Smooth muscle cell (in vitro differentiated cells): ENCODE results near the gene LRCOL1. TPM values are rescaled to one million over a fixed set of nuclear protein-coding genes. Genes with fewer than 3 reads are reported as not detected.

Experiments
- DNase-seq: peaks from one replicate; lab custom pipeline; 2025; ENCODE audit not compliant: unreplicated experiment; lab: John Stamatoyannopoulos, UW
- H2AFZ ChIP-seq: fragments of 200-600 bp; sonication (generic); 2 replicates; pipeline ENCODE4 v1.6.0; 2016; ENCODE audit warnings: antibody characterized with exemption, low read depth, mild to moderate bottlenecking
- H3F3A ChIP-seq: fragments of 200-600 bp; sonication (generic); 2 replicates; pipeline ENCODE4 v1.6.0; 2017; ENCODE audit warnings: antibody characterized with exemption, low read depth
- H3K27ac ChIP-seq: fragments of 200-600 bp; sonication (generic); 2 replicates; pipeline ENCODE4 v1.5.1; 2016; ENCODE audit warnings: low read depth, mild to moderate bottlenecking
- H3K27me3 ChIP-seq: fragments of 200-600 bp; sonication (generic); 2 replicates; pipeline ENCODE4 v1.6.1; 2016; ENCODE audit warnings: low read depth, mild to moderate bottlenecking
- H3K36me3 ChIP-seq: fragments of 200-600 bp; sonication (generic); 2 replicates; pipeline ENCODE4 v1.5.1; 2016; ENCODE audit warnings: low read depth
- H3K4me1 ChIP-seq: fragments of 200-600 bp; sonication (generic); 2 replicates; pipeline ENCODE4 v1.5.1; 2016; ENCODE audit warnings: low read depth
- H3K4me2 ChIP-seq: fragments of 200-600 bp; sonication (generic); 2 replicates; pipeline ENCODE4 v1.6.0; 2016; ENCODE audit warnings: mild to moderate bottlenecking
- H3K4me3 ChIP-seq: fragments of 200-600 bp; sonication (generic); 2 replicates; pipeline ENCODE4 v1.5.1; 2016; ENCODE audit warnings: mild to moderate bottlenecking
- H3K79me2 ChIP-seq: fragments of 200-600 bp; sonication (generic); 2 replicates; pipeline ENCODE4 v1.6.0; 2016; ENCODE audit warnings: low read depth, mild to moderate bottlenecking
- H3K9ac ChIP-seq: fragments of 200-600 bp; sonication (generic); 2 replicates; pipeline ENCODE4 v1.6.0; 2016; ENCODE audit warnings: low read depth
- H3K9me3 ChIP-seq: fragments of 200-600 bp; sonication (generic); replicated peaks from 2 replicates; pipeline ENCODE4 v1.5.1; 2016; ENCODE audit warnings: low read depth
- H4K20me1 ChIP-seq: fragments of 200-600 bp; sonication (generic); 2 replicates; pipeline ENCODE4 v1.6.0; 2016; ENCODE audit warnings: low read depth
- CTCF ChIP-seq: fragments of 200-600 bp; sonication (generic); IDR thresholded peaks from 2 replicates; pipeline ENCODE4 v1.5.1; 2017; ENCODE audit warnings: borderline replicate concordance, mild to moderate bottlenecking, antibody characterized with exemption; ENCODE audit not compliant: insufficient read depth, poor library complexity, severe bottlenecking
- WGBS: methylation state at CpG from one replicate; pipeline ENCODE4 v1.1.7; 2016; ENCODE audit warnings: low lambda C conversion rate; 5-methylcytosine and 5-hydroxymethylcytosine counted together
- polyA plus RNA-seq: library from polyadenylated mRNA; unstranded; fragments of >200 nt; fragmentation: Nextera tagmentation; extraction: Ambion mirVana; gene quantifications from 2 replicates; pipeline ENCODE4 v1.2.1, GENCODE V29; 2016
- total RNA-seq: library from RNA; depleted of rRNA; stranded (reverse); fragments of >200 nt; gene quantifications from 2 replicates; pipeline ENCODE4 v1.2.3, GENCODE V29; 2014

The LRCOL1 gene
- total and polyA plus RNA-seq, 2 experiments from 2014 or later = not detected

- Histone ChIP-seq H3K4me3 (no peak overlapping the region), H3K4me1 (no peaks in the 10 kb centered on the region), H3K36me3 (peaks cover under 1% of the 10 kb centered on the region), H3K9me3 (no peaks in the 10 kb centered on the region), H3K79me2 (no peaks in the 10 kb centered on the region), H3F3A (peaks cover 4% of the 10 kb centered on the region), H2AFZ (no peak overlapping the region), H3K4me2 (no peak overlapping the region), H4K20me1 (peaks cover 3% of the 10 kb centered on the region), H3K27me3 (no peaks in the 10 kb centered on the region), H3K9ac (no peak overlapping the region), H3K27ac (no peak overlapping the region)
- no peak for DNase-seq
- WGBS = 97% methylated on average over 22 of the region's 24 CpGs
- no peak for TF ChIP-seq CTCF
Measured at GRCh38 chr12:132625731-132626430, 15.5 kb upstream of the LRCOL1 start.

GRCh38 chr12:132624910-132625630 is 14.7 kb upstream of the LRCOL1 start:
- no peak overlapping the region for H3K27ac ChIP-seq
- no peaks in the 10 kb centered on the region for H3K79me2 ChIP-seq
- no peaks in the 10 kb centered on the region for H3K4me1 ChIP-seq
- H3K9me3 ChIP-seq = no peaks in the 10 kb centered on the region
- H3F3A ChIP-seq = peaks cover 4% of the 10 kb centered on the region
- H3K4me2 ChIP-seq = no peak overlapping the region
- no peaks in the 10 kb centered on the region for H3K36me3 ChIP-seq
- 92% methylated on average over 25 of the region's 32 CpGs for WGBS
- no peak overlapping the region for H3K4me3 ChIP-seq
- no peak overlapping the region for H3K9ac ChIP-seq
- DNase-seq = no peak
- no peak for TF ChIP-seq CTCF
- peaks cover 6% of the 10 kb centered on the region for H3K27me3 ChIP-seq
- H2AFZ ChIP-seq = no peak overlapping the region
- peaks cover 3% of the 10 kb centered on the region for H4K20me1 ChIP-seq

GRCh38 chr12:132624186-132624855 is 13.9 kb upstream of the LRCOL1 start:
- Histone ChIP-seq H3K27me3 (peaks cover 14% of the 10 kb centered on the region), H3K36me3 (no peaks in the 10 kb centered on the region), H3K79me2 (no peaks in the 10 kb centered on the region), H3K9ac (no peak overlapping the region), H3K4me2 (no peak overlapping the region), H3K4me1 (no peaks in the 10 kb centered on the region), H3F3A (peaks cover 4% of the 10 kb centered on the region), H3K4me3 (no peak overlapping the region), H3K9me3 (no peaks in the 10 kb centered on the region), H4K20me1 (peaks cover 3% of the 10 kb centered on the region), H3K27ac (no peak overlapping the region), H2AFZ (no peak overlapping the region)
- no peak for DNase-seq
- TF ChIP-seq CTCF = no peak
- WGBS = 96% methylated on average over 22 of the region's 22 CpGs
